Small intestine (tissue), 7 donors: ENCODE results near the gene PTTG1IP. TPM values are rescaled to one million over a fixed set of nuclear protein-coding genes. Genes with fewer than 3 reads are reported as not detected.

ENCODE experiments used
- DNase-seq, 2 donors: peaks; one replicate each; pipeline versions ENCODE4 v3.0.0 to v3.0.0-alpha.2; 2013
- FAIRE-seq: peaks from 2 replicates; lab custom pipeline; 2012; peaks lifted over from hg19 to GRCh38; lab: Jason Lieb, UNC
- H3K27ac ChIP-seq, 3 donors: one replicate each; pipeline ENCODE4 v1.5.1; 2013; ENCODE audit warnings: low read length in 2 of 3, mild to moderate bottlenecking in 2 of 3, control low read depth in 1 of 3, inconsistent platforms in 1 of 3, low read depth in 1 of 3, moderate library complexity in 1 of 3
- H3K27me3 ChIP-seq, 3 donors: one replicate each; pipeline ENCODE4 v1.6.1; 2013; ENCODE audit warnings: low read length in 3 of 3, inconsistent platforms in 1 of 3; ENCODE audit not compliant: control insufficient read depth in 3 of 3, insufficient read depth in 3 of 3
- H3K36me3 ChIP-seq, 3 donors: one replicate each; pipeline ENCODE4 v1.6.1; 2013; ENCODE audit warnings: low read length in 3 of 3, inconsistent platforms in 1 of 3, low read depth in 1 of 3, mild to moderate bottlenecking in 1 of 3, moderate library complexity in 1 of 3; ENCODE audit not compliant: control insufficient read depth in 3 of 3, insufficient read depth in 2 of 3
- H3K4me1 ChIP-seq, 3 donors: one replicate each; pipeline ENCODE4 v1.6.1; 2013; ENCODE audit warnings: low read length in 2 of 3, inconsistent platforms in 1 of 3, low read depth in 1 of 3, mild to moderate bottlenecking in 1 of 3, moderate library complexity in 1 of 3; ENCODE audit not compliant: control insufficient read depth in 3 of 3, insufficient read depth in 2 of 3
- H3K4me3 ChIP-seq, 3 donors: one replicate each; pipeline ENCODE4 v1.5.1; 2013; ENCODE audit warnings: low read length in 3 of 3, control low read depth in 1 of 3, inconsistent platforms in 1 of 3, low read depth in 1 of 3, mild to moderate bottlenecking in 1 of 3, moderate library complexity in 1 of 3
- H3K9me3 ChIP-seq, 2 donors: one replicate each; pipeline ENCODE4 v1.6.1; 2013; ENCODE audit warnings: low read depth in 1 of 2, low read length in 1 of 2; ENCODE audit not compliant: control insufficient read depth in 2 of 2, insufficient read depth in 1 of 2
- WGBS, 3 donors: extraction: QIAGEN DNeasy Blood & Tissue Kit; methylation state at CpG; one replicate each; pipeline ENCODE4 v1.1.7; 2013; 5-methylcytosine and 5-hydroxymethylcytosine counted together
- polyA plus RNA-seq, 4 donors: library from polyadenylated mRNA; stranded (reverse) in 3 of 4; unstranded in 1 of 4; fragments of 200-250 nt in 3 of 4; fragments of 120-200 nt in 1 of 4; gene quantifications; one replicate each; pipeline versions ENCODE4 v1.2.1 to v1.2.3, GENCODE V29; 2013
- donor health status: healthy with polysubstance abuse.
- donor health status: control.
- donor health status: control.
- donor health status: Bipolar disorder and iron deficiency.
- donor health status: healthy.

Gene PTTG1IP
- polyA plus RNA-seq, 4 donors = 116 to 330 (median 128) TPM

DNA sequence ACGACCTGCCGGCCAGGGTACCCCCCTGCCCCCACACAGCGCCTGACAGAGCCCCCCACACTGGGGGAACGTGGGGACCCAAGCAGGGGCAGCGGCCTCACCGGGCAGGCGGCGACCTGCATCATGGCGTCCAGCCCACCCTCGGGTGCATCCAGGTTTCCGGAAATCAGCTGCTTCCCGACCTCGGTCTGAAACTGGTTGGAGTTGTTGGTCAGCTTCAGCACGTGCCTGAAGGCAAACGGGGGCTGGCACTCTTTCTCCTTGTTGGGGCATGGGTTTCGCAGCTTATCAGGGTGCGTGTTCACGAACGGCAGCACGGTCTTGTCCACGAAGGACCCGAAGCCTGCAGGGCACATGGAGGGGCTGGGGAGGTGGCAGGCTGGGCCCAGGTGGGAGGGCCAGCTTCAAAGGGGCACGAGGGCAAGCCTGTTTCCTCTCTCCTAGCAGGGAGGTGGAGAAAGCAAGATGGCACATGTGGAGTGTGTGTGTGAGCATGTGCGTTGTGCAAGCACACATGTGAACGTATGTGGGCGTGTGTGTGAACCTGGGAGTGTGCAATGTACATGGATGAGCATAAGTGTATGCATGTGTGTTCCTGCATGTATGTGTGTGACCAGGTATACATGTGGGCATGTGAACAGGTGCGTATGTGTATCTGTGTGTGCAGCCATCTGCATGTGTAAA lies 28.0 kb upstream of the PTTG1IP start:
- Histone ChIP-seq H3K27me3 (no peaks in the 10 kb centered on the region), H3K36me3 (peaks cover 0 to 6% (median 0%) of the 10 kb centered on the region in 3 donors), H3K27ac (no peak overlapping the region), H3K4me1 (peaks cover 0 to 24% (median 4%) of the 10 kb centered on the region in 3 donors), H3K9me3 (no peaks in the 10 kb centered on the region), H3K4me3 (no peak overlapping the region)
- DNase-seq (no peak), FAIRE-seq (no peak)
- 76 to 84% (median 79%) methylated on average over 27 of the region's 27 CpGs for WGBS, 3 donors

DNA sequence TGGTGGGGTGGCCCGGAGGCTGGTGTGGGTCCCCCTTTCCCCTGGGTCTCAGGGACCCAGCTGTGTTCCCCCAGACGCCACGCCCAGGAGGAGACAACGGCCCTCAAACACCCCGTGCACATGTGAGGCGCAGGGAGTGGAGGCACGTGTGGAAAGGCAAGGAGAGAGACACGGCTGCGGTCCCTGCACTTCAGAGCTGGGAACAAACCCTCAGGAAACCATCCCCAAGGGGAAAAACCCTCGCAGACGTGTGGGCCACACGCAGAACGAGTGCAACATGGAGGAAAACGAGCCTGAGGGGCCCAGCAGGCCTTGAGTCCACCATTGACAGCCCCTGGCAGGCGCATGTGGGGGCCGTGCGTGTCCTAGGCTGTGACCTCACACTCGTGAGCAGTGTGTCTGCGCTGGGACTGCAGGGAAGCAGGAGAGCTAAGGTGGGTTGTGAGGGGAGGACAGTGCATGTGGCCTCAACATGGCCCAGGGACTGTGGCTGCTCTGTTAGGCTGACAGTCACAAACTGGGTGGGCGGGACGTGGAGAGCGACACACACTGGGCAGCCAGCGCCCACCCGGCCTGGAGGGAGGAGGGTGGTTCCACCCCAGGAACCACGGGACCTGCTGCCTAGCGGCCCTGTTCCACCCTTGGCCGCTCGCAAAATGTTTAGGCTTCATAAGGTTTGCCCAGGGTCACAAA lies 27.2 kb upstream of the PTTG1IP start:
- FAIRE-seq (no peak), DNase-seq (no peak)
- Histone ChIP-seq H3K27ac (no peak overlapping the region), H3K4me1 (peaks cover 0 to 24% (median 4%) of the 10 kb centered on the region in 3 donors), H3K27me3 (no peaks in the 10 kb centered on the region), H3K4me3 (no peak overlapping the region), H3K9me3 (no peaks in the 10 kb centered on the region), H3K36me3 (peaks cover 0 to 6% (median 0%) of the 10 kb centered on the region in 3 donors)
- 73 to 86% (median 84%) methylated on average over 28 of the region's 28 CpGs for WGBS, 3 donors

DNA sequence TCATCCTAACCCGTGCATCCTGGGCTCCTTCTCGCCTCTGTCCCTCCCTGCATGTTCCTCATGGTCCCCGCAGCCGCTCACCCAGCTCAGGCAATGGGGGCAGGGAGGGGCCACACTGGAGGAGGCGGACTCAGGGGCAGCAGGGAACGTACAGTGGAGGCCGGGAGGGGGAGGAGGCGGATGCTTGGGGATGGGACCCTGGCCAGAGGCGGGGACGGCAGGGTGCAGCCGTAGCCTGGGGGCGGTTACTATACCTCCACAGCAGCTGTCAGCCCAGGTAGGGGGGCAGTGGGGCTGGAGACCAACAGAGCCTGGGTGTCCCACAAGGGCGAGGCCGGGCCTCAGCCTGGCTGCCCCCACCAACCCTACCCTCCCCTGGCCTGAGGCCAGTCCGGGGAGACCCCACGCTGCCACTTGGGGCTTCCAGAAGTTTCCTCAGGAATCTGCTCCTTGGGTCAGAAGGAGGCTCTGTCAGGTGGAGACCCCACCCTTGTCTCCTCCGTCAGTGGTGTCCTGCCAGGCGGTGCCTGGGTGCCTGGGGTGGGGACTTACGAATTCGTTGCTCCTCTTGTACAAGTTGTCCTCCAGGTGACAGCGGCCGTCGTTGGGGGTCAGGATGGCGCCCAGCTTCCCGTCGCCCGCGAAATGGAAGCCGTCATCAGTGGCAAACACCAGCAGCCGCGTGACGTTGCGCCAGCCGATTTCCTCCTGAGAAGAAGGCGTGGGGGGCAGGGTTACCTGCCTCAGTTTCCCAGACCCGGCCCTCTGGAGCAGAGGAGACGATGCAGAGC lies 26.5 kb upstream of the PTTG1IP start:
- no peaks in the 10 kb centered on the region for H3K27me3 ChIP-seq
- H3K4me1 ChIP-seq = peaks cover 0 to 24% (median 4%) of the 10 kb centered on the region in 3 donors
- H3K9me3 ChIP-seq = no peaks in the 10 kb centered on the region
- DNase-seq = no peak
- no peak overlapping the region for H3K4me3 ChIP-seq
- WGBS, 3 donors = 75 to 83% (median 81%) methylated on average over 31 to 37 of the region's 37 CpGs
- peaks cover 0 to 6% (median 0%) of the 10 kb centered on the region in 3 donors for H3K36me3 ChIP-seq
- FAIRE-seq = no peak
- H3K27ac ChIP-seq = no peak overlapping the region

DNA sequence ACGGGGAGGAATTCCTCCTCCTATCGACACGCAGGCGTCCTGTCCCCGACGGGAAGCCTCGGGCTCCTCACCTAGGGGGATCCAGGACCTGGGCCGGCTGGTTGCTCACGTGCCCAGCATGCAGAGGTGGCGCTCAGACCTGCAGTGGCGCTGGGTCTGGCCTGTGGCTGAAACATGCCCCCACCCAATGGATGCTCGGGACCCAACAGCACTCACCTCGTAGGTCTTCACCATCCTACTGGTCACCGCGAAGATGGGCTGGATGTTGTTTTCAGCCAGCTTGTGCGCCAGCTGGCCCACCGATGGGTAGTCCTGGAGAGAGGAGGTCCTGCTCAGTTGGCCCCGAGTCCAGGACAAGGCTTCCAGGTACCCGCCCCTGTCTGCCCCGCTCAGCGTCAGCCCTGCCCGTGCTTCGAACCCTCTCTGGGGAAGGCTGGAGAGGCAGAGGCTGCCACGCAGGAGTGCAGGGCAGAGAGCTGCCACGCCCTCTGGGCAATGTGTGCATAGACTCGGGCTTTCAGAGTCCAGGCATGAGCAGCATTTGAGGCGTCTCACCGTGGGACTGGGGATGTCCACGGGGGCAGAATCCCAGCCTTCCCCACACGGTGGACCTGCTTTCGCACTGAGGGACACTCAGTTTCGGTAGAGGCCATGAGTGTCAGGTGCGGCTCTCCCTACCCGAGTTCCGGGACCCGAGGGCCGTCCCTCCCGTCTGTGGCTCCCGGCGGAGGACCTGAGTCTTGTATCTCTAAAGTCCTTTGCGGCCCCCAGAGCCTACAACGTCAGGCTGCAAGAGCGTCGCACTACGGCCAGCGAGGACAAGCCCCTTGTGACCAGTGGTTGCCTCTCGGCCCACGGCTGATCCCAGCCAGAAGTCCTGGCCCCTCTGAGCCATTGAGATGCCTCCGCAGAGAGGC lies 25.6 kb upstream of the PTTG1IP start:
- peaks cover 0 to 24% (median 4%) of the 10 kb centered on the region in 3 donors for H3K4me1 ChIP-seq
- FAIRE-seq = no peak
- no peaks in the 10 kb centered on the region for H3K27me3 ChIP-seq
- no peak overlapping the region for H3K4me3 ChIP-seq
- H3K9me3 ChIP-seq = no peaks in the 10 kb centered on the region
- H3K36me3 ChIP-seq = peaks cover 0 to 6% (median 0%) of the 10 kb centered on the region in 3 donors
- WGBS, 3 donors = 57 to 81% (median 62%) methylated on average over 47 to 49 of the region's 49 CpGs
- no peak overlapping the region for H3K27ac ChIP-seq
- DNase-seq = peak in 1 of 2 donors; percentile 54

DNA sequence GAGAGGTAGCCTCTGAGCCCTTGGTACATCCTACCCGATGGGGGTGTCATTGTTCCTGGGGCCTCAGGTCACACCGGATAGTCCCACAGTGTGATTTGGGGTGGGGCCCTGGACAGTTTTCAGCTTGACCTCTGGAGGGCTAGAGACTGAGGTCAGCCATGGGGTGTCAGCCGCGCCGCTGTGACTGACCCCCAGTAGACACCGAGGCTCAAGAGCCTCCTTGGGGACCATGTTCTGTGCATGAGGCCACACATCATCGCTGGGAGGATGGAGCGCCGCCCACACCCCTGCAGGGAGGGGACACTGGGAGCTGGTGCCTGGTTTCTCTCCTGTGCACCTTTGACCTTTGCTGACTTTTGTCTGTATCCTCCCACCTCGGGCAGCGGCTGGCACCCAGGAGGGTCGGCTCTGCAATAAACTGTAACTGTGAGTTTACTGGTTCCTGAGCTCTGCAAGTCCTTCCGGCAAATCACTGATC lies 24.6 kb upstream of the PTTG1IP start:
- no peaks in the 10 kb centered on the region for H3K9me3 ChIP-seq
- H3K36me3 ChIP-seq = peaks cover 0 to 6% (median 0%) of the 10 kb centered on the region in 3 donors
- H3K4me1 ChIP-seq = peaks cover 0 to 24% (median 4%) of the 10 kb centered on the region in 3 donors
- DNase-seq = no peak
- no peak overlapping the region for H3K4me3 ChIP-seq
- 60 to 74% (median 64%) methylated on average over 13 of the region's 13 CpGs for WGBS, 3 donors
- no peak for FAIRE-seq
- peak overlapping the region in 1 of 3 donors; percentile 55 for H3K27ac ChIP-seq
- peaks cover 0 to 4% (median 0%) of the 10 kb centered on the region in 3 donors for H3K27me3 ChIP-seq

DNA sequence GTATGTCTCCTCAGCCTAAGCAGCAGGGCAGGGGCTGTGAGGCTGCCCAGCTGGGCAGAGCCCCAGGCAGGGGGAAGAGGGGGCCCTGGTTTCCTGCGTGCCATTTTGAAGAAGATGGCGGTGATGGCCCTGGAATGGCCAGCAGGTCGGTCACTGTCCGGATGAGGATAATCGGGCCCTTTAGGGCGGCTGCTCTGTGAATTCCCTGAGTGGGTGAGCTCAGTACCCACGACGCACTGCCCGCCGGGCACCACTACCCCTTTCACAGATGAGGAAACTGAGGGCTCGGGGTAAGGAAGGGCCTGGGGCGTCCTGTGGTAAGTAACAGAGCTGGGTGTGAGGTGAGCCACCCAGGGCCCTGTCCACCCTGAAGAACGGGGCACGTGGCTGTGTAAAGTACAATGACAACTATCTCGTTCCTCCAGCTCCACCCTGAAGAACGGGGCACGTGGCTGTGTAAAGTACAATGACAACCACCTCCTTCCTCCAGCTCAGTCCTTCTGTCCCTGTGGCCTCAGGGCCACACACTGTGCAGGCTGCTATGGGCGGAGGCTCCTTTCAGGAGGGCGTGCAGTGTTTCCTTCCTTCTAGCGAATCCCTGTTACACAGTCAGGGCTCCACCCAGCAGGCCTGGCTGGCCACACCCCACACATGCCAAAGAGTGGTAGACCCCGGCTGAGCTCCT lies 24.0 kb upstream of the PTTG1IP start:
- H3K27ac ChIP-seq = peak overlapping the region in 2 of 3 donors; percentile 28 to 60
- FAIRE-seq = no peak
- no peaks in the 10 kb centered on the region for H3K9me3 ChIP-seq
- peaks cover 0 to 6% (median 0%) of the 10 kb centered on the region in 3 donors for H3K36me3 ChIP-seq
- peak; percentile 78 to 92 for DNase-seq
- H3K4me3 ChIP-seq = no peak overlapping the region
- peaks cover 0 to 24% (median 4%) of the 10 kb centered on the region in 3 donors for H3K4me1 ChIP-seq
- WGBS, 3 donors = 54 to 67% (median 67%) methylated on average over 21 of the region's 21 CpGs
- H3K27me3 ChIP-seq = peaks cover 0 to 4% (median 0%) of the 10 kb centered on the region in 3 donors

DNA sequence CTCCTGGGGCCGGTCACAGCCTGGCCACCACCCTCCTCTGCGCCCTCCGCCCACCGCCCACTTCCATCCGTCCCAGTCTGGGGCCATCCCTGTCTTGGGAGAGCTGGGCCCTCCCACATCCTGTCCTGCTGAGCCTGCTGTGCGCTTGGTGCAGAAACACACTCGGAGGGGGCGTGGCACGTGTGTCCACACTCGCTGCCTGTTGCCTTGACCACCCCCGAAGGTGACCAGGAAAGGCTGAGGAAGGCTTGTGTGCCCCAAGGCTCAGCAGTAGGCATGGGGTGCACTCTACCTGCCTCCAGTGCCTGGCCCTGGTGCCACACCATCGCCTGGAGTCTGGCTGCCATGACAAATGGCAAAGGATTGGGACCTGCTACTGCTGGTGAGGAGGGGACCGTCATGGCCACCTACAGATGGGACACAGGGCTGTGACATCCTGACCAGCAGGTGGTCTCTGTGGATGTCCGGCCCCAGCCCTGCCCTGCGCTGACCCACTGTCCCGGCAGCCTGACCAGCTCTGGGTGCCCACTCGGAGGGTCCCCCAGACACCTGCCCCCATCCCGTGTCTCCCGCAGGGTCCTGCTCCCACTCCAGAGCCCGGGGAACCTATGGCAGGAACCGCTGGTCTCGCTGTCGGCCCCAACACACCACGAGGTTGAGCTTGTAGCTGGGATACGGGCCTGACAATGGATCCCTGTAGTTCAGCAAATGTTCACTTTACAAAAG lies 23.2 kb upstream of the PTTG1IP start:
- WGBS, 3 donors = 81 to 88% (median 82%) methylated on average over 23 to 25 of the region's 25 CpGs
- H3K4me3 ChIP-seq = no peak overlapping the region
- peaks cover 0 to 6% (median 0%) of the 10 kb centered on the region in 3 donors for H3K36me3 ChIP-seq
- FAIRE-seq (no peak), DNase-seq (no peak)
- no peaks in the 10 kb centered on the region for H3K9me3 ChIP-seq
- H3K27me3 ChIP-seq = peaks cover 0 to 7% (median 0%) of the 10 kb centered on the region in 3 donors
- H3K27ac ChIP-seq = peak overlapping the region in 2 of 3 donors; percentile 28 to 60
- peaks cover 0 to 24% (median 4%) of the 10 kb centered on the region in 3 donors for H3K4me1 ChIP-seq
